Vagina (tissue), 2 donors: Measurements from ENCODE around the gene TSPAN13. TPM values are rescaled to one million over a fixed set of nuclear protein-coding genes. Genes with fewer than 3 reads are reported as not detected.

ENCODE experiments used
- DNase-seq, 2 donors: peaks; one replicate each; pipeline ENCODE4 v3.0.0-alpha.2; 2017; ENCODE audit errors: extremely low spot score in 2 of 2
- H3K27ac ChIP-seq: fragments of 200-600 bp; sonication (generic); one replicate; pipeline ENCODE4 v1.5.1; 2019
- H3K27me3 ChIP-seq: fragments of 200-600 bp; sonication (generic); one replicate; pipeline ENCODE4 v1.5.1; 2019
- H3K36me3 ChIP-seq, 2 donors: fragments of 200-600 bp; sonication (generic); one replicate each; pipeline ENCODE4 v1.5.1; 2017 to 2019
- H3K4me1 ChIP-seq: fragments of 200-600 bp; sonication (generic); one replicate; pipeline ENCODE4 v1.5.1; 2019
- H3K4me3 ChIP-seq, 2 donors: fragments of 200-600 bp; sonication (generic); 1 replicate in 1 of 2; 2 replicates in 1 of 2; pipeline ENCODE4 v1.5.1; 2016 to 2019
- H3K9me3 ChIP-seq: fragments of 200-600 bp; sonication (generic); one replicate; pipeline ENCODE4 v1.5.1; 2019
- CTCF ChIP-seq, 3 experiments: fragments of 450-650 bp in 2 of 3; fragments of 200-600 bp in 1 of 3; sonication (generic) in 1 of 3; IDR thresholded peaks; one replicate each; pipeline ENCODE4 v1.5.1; 2017 to 2019; ENCODE audit warnings: antibody characterized with exemption in 3 of 3, mild to moderate bottlenecking in 2 of 3, moderate library complexity in 2 of 3
- POLR2A ChIP-seq, 2 donors: fragments of 450-650 bp; IDR thresholded peaks; one replicate each; pipeline ENCODE4 v1.6.1; 2017; ENCODE audit warnings: antibody characterized with exemption in 2 of 2, mild to moderate bottlenecking in 2 of 2, moderate library complexity in 2 of 2
- POLR2AphosphoS5 ChIP-seq, 2 donors: sonication (generic); formaldehyde crosslinking; IDR thresholded peaks; one replicate each; pipeline ENCODE4 v1.9.0; 2017; ENCODE audit warnings: antibody characterized with exemption in 2 of 2, mild to moderate bottlenecking in 2 of 2, low read depth in 1 of 2; ENCODE audit not compliant: insufficient read depth in 1 of 2
- intact Hi-C: fragments of 100-400 bp; cut with DNase I; formaldehyde crosslinking; loops from one replicate; pipeline ENCODE4 v1.15.1; 2023
- total RNA-seq: library from RNA; depleted of rRNA; stranded (reverse); fragments of >200 nt; gene quantifications from one replicate; pipeline ENCODE4 v1.2.3, GENCODE V29; 2016

The TSPAN13 gene
- total RNA-seq, 1 donor from 2014 or later: 13.8 TPM

GRCh38 chr7:16785846-16786245, 32.3 kb downstream of the TSPAN13 start:
- TF ChIP-seq POLR2A (IDR thresholded peaks at IDR 0.05) (no peak), POLR2AphosphoS5 (IDR thresholded peaks at IDR 0.05; ENCODE audit: insufficient read depth in 1 of 2, low read depth in 1 of 2) (no peak), CTCF (IDR thresholded peaks at IDR 0.05) (no peak)
- Histone ChIP-seq H3K9me3 (no peaks in the 10 kb centered on the region), H3K27me3 (no peaks in the 10 kb centered on the region), H3K4me3 (no peak overlapping the region), H3K4me1 (no peaks in the 10 kb centered on the region), H3K36me3 (no peaks in the 10 kb centered on the region), H3K27ac (no peak overlapping the region)
- intact Hi-C loops: no loop called here
- no peak for DNase-seq

- Histone ChIP-seq H3K27ac (no peak overlapping the region), H3K9me3 (no peaks in the 10 kb centered on the region), H3K27me3 (no peaks in the 10 kb centered on the region), H3K4me1 (no peaks in the 10 kb centered on the region), H3K36me3 (no peaks in the 10 kb centered on the region), H3K4me3 (no peak overlapping the region)
- TF ChIP-seq CTCF (IDR thresholded peaks at IDR 0.05): no peak
- intact Hi-C loops: no loop called here
- no peak for DNase-seq
These were observed 32.7 kb downstream of the TSPAN13 start for GRCh38 chr7:16786257-16786656.

GRCh38 chr7:16787127-16787526, 33.6 kb downstream of the TSPAN13 start:
- no peaks in the 10 kb centered on the region for H3K9me3 ChIP-seq
- no peaks in the 10 kb centered on the region for H3K27me3 ChIP-seq
- no peaks in the 10 kb centered on the region for H3K36me3 ChIP-seq
- intact Hi-C loops: no loop called here
- H3K27ac ChIP-seq: no peak overlapping the region
- no peak for DNase-seq
- TF ChIP-seq POLR2A (IDR thresholded peaks at IDR 0.05): no peak
- TF ChIP-seq CTCF (IDR thresholded peaks at IDR 0.05): no peak
- no peak for TF ChIP-seq POLR2AphosphoS5 (IDR thresholded peaks at IDR 0.05; ENCODE audit: insufficient read depth in 1 of 2, low read depth in 1 of 2)
- no peak overlapping the region for H3K4me3 ChIP-seq
- no peaks in the 10 kb centered on the region for H3K4me1 ChIP-seq

- DNase-seq: no peak
- intact Hi-C loops: no loop called here
- TF ChIP-seq CTCF (IDR thresholded peaks at IDR 0.05) (no peak), POLR2A (IDR thresholded peaks at IDR 0.05) (no peak), POLR2AphosphoS5 (IDR thresholded peaks at IDR 0.05; ENCODE audit: insufficient read depth in 1 of 2, low read depth in 1 of 2) (no peak)
- no peaks in the 10 kb centered on the region for H3K9me3 ChIP-seq
- no peaks in the 10 kb centered on the region for H3K4me1 ChIP-seq
- H3K4me3 ChIP-seq: no peak overlapping the region
- no peaks in the 10 kb centered on the region for H3K27me3 ChIP-seq
- no peak overlapping the region for H3K27ac ChIP-seq
- H3K36me3 ChIP-seq: no peaks in the 10 kb centered on the region
These were observed 37.5 kb downstream of the TSPAN13 start for GRCh38 chr7:16791071-16791470.

GRCh38 chr7:16791905-16792698, 38.5 kb downstream of the TSPAN13 start:
- Histone ChIP-seq H3K4me1 (no peaks in the 10 kb centered on the region), H3K27me3 (no peaks in the 10 kb centered on the region), H3K27ac (no peak overlapping the region), H3K36me3 (no peaks in the 10 kb centered on the region), H3K4me3 (no peak overlapping the region), H3K9me3 (no peaks in the 10 kb centered on the region)
- no peak for TF ChIP-seq POLR2AphosphoS5 (IDR thresholded peaks at IDR 0.05; ENCODE audit: insufficient read depth in 1 of 2, low read depth in 1 of 2)
- no peak for TF ChIP-seq CTCF (IDR thresholded peaks at IDR 0.05)
- TF ChIP-seq POLR2A (IDR thresholded peaks at IDR 0.05): no peak
- intact Hi-C loops: no loop called here
- DNase-seq: no peak
